ENCODE measurements around the gene FUCA2.
"Not testable (repeated sequence)": the region's sequence is repeated elsewhere in the genome, so short reads cannot be mapped to it uniquely, and the experiment has no call there.

The FUCA2 gene

DNA sequence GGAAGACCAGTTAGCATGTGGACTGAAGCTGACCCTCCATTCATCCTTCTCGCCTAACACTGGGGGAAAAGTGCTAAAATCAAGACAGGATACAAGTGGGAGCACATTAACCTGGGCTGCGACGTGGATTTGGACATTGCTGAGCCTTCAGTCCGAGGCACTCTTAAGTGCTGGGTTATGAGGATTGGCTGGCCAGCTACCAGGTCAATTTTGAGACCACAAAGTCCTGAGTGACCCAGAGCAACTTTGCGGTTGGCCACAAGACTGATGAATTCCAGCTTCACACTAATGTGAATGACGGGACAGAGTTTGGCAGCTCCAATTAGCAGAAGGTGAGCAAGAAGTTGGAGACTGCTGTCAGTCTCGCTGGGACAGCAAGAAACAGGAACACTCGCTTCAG lies 20.7 kb downstream of the FUCA2 start:
- DNase-seq, result no peak

DNA sequence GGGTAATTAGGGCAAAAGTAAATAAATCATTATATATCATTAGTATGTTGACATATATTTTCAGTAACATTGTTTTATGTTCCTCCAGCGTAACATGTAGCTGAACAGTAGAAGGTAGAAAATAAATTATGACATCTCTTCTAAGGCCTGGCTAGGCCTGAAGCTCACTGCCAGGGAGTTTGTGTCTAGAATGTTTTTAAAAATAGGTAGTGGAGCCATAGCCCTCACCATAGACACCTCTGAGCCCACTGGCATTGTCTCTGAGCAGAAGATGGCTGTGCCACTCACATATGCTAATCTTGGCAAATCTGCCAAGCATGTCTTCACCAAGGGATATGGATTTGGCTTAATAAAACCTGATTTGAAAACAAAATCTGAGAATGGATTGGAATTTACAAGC lies 21.3 kb downstream of the FUCA2 start:
- DNase-seq, result no peak

DNA sequence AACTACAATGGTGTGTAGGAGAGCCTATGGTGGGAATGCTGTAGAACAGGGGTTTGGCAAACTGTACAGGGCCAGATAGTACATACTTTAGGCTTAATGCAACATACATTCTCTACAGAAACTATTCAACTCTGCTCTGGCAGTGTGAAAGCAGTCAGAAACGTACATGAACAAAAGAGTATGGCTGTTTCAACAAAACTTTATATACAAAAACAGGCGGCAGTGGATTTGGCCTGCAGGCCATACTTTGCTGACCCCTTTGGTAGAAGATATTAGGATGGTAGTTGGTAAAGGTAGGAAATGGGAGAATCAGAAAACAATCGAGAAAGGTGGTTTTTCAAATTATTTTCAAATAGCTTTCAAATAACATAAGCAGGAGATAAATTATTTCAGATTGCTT lies 24.8 kb downstream of the FUCA2 start:
- no peak for DNase-seq

DNA sequence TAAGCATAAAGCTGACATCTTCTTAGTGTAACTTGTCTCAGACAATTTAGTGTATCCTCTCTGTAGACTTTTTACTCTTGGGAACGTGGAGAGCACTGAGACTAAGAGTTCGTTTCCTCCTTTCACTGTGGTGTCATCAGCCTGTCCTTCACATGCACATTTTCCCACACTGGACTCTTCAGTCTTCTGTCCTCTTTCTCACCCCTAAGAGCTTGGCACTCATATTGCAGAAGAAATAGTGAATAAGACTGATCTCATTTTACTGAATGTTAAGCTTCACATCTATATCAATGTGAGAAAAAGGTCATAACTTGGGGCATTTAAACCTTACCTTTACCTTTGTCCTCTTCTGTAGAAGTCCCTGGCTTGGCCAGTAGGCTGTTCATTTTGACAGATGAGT lies 25.6 kb downstream of the FUCA2 start:
- DNase-seq, result no peak

DNA sequence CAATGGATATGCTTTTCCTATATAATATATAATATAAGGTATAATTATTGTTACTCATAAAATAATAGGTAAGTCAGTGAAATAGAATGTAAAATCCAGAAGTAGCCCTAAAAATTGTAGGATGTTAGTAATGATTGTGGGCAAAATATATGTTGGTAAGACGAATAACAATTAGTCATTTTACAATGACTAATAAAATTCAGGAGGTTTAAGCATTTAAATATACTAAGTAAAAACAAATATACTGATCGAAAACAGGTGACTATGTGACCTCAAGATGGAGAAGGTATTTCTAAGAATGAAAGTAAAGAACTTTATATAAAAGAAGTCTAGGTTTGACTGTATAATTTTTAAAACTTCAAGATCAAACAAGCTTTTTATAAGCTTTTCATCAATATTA lies 28.9 kb downstream of the FUCA2 start:
- no peak for DNase-seq

DNA sequence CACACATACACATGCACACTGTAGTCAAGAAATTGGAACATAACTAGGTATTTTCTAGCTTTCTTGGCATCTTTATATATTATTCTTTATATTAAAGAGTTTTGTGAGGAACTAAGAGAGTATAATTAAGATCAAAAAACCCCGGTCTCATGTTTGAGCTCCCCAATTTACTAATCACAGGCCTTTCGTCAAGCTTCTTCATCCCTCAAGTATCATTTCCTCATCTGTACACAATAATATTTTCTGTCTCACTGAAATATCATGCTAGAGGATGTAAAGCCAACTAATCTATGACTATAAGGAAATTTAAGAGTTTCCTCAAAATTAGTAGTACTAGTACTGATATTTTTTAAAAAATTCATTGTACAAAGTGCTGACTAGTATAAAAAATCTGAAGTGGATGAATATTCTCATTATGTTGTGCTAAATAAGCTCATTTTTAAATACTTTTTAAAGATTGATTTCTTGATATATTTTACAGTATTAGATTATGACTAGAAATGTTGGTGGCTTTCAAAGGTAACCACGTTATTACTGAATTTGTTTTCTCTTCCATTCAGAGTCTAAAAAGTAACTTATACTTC lies 32.9 kb downstream of the FUCA2 start:
- no peak for DNase-seq

DNA sequence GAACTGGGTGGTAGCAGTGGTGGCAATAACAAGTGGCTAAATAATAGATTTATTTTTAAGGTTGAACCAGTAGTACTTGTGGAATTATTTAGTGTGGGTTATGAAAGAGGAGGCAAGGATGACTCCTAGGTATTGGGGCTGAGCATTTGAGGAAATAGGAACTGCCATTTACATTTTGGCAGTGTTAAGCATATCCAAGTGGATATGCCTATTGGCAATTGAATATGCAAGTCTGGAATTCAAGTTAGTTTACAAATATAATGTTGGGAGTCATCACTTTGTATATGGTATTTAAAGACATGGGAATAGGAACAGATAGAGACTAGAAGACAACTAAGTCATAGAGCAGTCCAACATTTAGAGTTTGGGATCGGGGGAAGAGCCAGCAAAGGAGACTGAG lies 35.0 kb downstream of the FUCA2 start:
- no peak for DNase-seq

DNA sequence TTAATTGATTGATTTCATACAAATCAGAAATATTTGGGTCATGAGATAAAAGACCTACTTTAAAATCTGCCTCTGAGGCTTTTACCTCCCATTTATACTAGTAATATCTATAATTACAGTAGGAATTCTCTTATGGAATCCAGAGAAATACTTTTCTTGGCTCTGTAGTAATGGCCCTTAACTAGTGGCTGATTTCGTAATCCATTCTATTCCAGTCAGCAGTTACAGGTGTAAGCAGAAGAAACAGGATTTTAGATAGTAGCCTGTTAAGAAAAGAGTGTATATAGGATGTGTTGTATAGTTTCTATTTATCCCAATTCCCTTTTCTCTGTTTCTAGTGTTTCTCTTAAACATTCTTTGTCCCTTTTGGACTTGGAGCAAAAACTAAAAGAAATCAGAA lies 39.7 kb downstream of the FUCA2 start:
- no peak for DNase-seq

DNA sequence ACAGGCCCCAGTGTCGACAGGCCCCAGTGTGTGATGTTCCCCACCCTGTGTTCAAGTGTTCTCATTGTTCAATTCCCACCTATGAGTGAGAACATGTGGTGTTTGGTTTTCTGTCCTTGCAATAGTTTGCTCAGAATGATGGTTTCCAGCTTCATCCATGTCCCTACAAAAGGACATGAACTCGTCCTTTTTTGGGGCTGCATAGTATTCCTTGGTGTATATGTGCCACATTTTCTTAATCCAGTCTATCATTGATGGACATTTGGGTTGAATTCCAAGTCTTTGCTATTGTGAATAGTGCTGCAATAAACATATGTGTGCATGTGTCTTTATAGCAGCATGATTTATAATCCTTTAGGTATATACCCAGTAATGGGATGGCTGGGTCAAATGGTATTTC lies 42.7 kb downstream of the FUCA2 start:
- not testable (repeated sequence) for DNase-seq

DNA sequence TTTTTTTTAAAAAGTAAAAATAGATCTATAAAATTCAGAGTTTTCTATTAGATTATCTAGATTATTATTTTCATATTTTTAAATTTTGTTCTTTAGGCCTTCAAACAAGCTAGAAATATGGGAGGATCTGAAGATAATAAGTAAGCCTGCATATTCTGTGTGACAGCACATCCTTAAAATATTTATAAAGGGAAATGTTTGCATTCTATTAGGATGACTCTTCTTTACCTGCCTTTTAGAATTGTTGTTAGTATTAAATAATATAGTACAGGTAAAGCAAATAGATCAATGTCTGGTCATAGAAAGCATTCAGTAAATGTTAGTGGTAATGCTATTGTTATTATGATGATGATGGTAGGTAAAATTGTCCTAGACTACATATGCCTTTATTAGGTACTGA lies 43.5 kb downstream of the FUCA2 start:
- no peak for DNase-seq

DNA sequence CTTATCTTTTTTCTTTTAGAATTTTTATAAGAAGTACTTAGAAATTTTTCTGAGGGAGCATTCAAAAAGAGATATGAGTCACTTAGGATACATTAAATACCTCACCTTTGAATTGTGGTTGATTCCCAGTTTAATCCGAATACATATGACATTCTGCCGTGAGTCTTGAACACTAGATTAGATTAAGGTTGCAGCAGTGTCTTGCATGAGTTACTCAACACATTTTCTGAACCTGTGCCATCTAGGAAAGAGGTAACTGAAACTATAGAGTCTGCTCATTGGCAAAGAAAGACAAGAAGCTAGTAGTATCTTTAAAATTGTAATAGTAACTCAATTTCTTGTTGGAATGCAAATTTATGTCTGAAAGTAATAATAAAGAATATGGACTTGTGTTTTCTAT lies 46.0 kb downstream of the FUCA2 start:
- no peak for DNase-seq

DNA sequence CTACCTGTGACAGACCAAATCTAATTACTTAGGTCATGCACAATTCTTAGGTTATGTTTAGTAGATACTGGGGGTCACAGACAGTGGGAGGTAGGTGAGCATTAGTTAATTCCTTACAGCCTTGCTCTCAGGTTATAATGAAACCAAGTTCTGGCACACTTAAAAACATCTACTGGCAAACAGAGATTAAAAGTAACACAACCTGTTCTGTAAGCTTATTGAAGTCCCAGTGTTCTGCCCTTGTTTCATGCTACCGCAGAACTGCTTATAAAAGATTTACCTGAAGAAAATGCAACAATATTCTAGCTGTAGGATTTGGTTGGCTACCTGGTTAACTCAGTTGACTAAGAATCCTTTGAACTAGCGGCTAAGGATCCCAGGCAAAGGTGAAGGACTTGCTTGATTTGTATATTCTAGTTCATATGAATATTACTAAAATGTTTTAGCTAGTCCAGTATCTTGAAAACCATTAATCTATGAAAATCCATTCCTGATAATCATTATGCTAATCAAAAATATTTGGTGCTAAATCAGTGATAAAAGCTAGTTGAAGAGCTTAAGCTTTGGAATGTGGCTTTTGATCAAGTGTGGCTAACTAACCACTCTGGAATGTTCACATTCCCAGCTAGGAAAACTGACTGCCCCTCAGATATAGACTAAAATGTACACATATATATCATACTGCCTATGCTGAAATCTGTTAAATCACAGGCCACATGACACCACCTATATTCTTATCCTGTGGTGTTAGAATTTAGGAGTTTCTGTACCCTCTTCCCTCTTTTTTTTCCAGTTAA lies 53.8 kb downstream of the FUCA2 start:
- DNase-seq, result no peak

DNA sequence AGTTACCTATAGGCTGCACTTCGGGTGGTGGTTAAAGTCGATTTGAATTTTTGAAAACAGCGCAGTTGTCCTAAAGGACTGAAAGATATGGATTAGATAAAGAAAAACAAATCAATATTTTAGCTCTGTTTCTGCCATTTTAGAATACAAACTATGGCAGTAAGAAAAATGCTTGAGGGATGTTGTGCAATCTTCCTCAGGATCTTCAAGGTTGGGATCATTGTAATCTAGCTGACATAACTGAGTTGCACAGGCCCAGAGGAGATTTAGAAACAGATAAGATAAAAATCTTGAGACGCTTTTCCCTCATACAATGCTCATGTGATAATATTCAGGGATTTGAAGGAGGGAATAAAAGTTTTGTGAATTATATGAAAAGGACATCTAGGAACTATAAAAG lies 60.0 kb downstream of the FUCA2 start:
- DNase-seq, result no peak

DNA sequence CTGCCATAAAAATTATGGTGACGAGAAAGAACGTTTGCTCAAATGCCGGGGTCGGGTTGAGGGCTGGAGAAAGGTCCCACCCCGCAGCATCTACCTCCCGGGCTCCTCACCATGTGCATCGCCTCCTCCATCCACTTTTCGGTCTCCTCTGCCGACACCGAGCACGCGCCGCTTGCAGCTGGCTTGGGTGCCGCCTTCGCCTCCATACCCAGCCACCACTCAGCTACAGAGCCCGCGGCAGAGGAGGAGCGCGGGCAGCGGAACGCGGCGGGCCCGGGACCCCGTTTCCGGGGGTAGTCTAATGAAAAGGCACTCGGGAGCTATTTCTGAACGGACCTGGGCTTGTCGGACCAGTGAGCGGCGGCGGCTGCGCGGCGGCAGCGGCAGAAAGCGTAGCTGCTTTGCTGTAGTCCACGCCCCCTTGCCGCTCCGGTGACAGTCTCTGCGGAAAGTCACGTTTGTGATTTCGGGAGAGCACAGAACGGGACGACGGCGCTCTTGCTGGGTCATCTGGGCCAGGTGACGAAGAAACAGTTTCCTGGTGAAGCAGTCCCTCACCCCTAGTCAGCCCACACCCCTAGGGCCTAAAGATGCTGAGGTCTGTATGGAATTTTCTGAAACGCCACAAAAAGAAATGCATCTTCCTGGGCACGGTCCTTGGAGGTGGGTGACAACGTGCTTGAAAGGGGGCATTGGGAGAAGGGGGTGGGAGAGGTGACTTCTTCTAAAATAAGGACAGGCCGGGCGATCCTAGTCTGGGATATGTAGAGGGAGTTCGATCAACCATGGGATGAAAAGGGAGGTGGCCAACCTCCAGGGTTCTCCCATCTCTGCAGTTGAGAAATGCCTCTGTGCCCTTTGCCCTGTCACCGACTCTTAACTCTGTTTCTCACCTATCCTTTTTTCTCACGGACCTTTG lies 60.8 kb downstream of the FUCA2 start, which contains the start of the genes ADAT2 and PEX3:
Gene ADAT2, minus strand, starts transcription at position 243 of the 919 bp plus-strand sequence. Its CDS starts 37 bp downstream, at position 206.
Gene PEX3, plus strand, starts transcription at position 353 of the 919 bp plus-strand sequence. Its CDS starts 238 bp downstream, at position 591.
- peak; percentile 83 to 90 for DNase-seq

DNA sequence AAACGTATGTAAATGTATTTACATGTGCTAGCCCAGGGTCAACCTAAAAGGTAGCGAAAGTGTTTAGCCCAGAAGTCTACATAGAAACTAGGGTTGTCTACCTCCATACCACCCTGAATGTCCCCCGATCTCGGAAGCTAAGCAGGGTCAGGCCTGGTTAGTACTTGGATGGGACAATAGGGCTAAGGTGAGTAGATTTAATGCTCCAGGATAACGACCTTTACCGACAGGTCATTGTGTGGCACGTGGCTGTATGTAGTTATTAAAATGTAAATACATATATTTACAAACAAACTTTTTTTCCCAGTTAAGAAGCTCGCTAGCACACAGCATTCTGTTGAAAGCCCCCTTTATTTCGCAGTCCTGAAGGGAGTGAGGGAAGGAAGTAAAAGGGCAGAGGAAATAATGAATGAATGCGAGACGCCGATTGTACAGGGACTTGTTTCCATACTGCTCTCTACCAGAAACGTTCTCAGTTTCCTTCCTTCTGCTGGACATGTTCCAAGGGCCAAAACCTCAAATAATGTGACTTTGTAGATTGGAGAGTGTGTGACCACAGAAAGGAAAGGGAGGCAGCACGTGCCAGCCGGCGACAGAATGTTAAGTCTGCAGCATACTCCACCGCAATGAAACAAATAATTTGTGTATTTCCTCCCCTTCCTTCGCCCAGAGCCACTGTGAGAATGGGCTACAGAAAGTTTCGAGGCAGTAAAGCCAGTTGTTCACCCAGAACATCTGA lies 61.6 kb downstream of the FUCA2 start:
- peak in 1 of 2 experiments; percentile 31 for DNase-seq

DNA sequence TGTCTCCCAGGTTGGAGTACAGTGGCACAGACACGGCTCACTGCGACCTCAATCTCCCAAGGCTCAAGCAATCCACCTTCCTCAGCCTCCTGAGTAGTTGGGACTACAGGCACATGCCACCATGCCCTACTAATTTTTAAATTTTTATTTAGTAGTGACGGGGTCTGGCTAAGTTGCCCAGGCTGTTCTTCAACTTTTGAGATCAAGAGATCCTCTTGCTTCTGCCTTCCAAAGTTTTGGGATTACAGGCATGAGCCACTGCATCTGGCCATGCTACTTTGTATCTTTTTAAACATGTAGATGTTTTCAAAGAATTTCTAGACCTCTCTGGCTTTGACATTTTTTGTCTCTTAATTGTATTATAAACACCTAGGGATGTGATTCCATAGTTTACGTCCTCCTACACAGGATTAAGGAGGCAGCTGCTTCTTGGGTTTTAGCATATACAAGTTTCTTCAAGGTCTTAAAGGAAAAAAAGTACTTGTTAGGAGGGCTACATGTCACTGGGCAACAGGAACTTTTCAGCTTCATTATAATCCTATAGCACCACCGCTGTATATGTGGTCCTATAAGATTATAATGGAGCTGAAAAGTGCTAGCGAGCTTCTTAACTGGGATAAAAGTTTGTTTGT lies 62.3 kb downstream of the FUCA2 start:
- DNase-seq, result no peak

DNA sequence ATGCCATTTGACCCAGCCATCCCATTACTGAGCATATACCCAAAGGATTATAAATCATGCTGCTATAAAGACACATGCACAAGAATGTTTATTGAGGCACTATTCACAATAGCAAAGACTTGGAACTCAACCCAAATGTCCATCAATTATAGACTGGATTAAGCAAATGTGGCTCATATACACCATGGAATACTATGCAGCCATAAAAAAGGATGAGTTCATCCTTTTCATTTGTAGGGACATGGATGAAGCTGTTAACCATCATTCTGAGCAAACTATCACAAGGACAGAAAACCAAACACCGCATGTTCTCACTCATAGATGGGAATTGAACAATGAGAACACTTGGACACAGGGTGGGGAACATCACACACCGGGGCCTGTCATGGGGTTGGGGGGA lies 63.7 kb downstream of the FUCA2 start:
- DNase-seq, result not testable (repeated sequence)
